DND-41 (cell line): ENCODE data around the gene SLC30A7.

Source experiments
- ATAC-seq: fragments of 200-7000 bp; cut with Tn5 transposase; 3 replicates; pipeline ENCODE4 v1.9.1; 2021; ENCODE audit warnings: low read depth; ENCODE audit not compliant: insufficient read depth
- DNase-seq: peaks from one replicate; pipeline ENCODE4 v3.0.0-alpha.2; 2020
- H2AFZ ChIP-seq: 2 replicates; pipeline ENCODE4 v1.6.0; 2012; ENCODE audit warnings: low read depth, low read length
- H3K27ac ChIP-seq: 2 replicates; pipeline ENCODE4 v1.5.1; 2012; ENCODE audit warnings: low read length, inconsistent platforms
- H3K27me3 ChIP-seq: fragments of 200-600 bp; sonication (generic); 2 replicates; pipeline ENCODE4 v1.6.0; 2012; ENCODE audit warnings: low read length, mild to moderate bottlenecking, inconsistent platforms; ENCODE audit not compliant: insufficient read depth, poor library complexity
- H3K36me3 ChIP-seq: 2 replicates; pipeline ENCODE4 v1.5.1; 2012; ENCODE audit warnings: low read length, inconsistent platforms; ENCODE audit not compliant: insufficient read depth
- H3K4me1 ChIP-seq: 2 replicates; pipeline ENCODE4 v1.5.1; 2012; ENCODE audit warnings: mild to moderate bottlenecking, low read length; ENCODE audit not compliant: insufficient read depth
- H3K4me2 ChIP-seq: 2 replicates; pipeline ENCODE4 v1.6.0; 2012; ENCODE audit warnings: mild to moderate bottlenecking, moderate library complexity, low read length, inconsistent platforms; ENCODE audit not compliant: insufficient read depth
- H3K4me3 ChIP-seq, 2 experiments: fragments of 200-600 bp in 1 of 2; shearing (Covaris generic) in 1 of 2; 2 replicates each; pipeline ENCODE4 v1.5.1; 2012 to 2016; ENCODE audit warnings: inconsistent platforms in 2 of 2, low read length in 2 of 2, mild to moderate bottlenecking in 2 of 2, low read depth in 1 of 2, moderate library complexity in 1 of 2
- H3K79me2 ChIP-seq: 2 replicates; pipeline ENCODE4 v1.6.0; 2012; ENCODE audit warnings: low read length, inconsistent platforms; ENCODE audit not compliant: insufficient read depth
- H3K9ac ChIP-seq: 2 replicates; pipeline ENCODE4 v1.6.0; 2012; ENCODE audit warnings: low read depth, mild to moderate bottlenecking, inconsistent platforms, low read length, moderate library complexity
- H3K9me3 ChIP-seq: 2 replicates; pipeline ENCODE4 v1.5.1; 2012; ENCODE audit warnings: low read length, moderate library complexity, mild to moderate bottlenecking, inconsistent platforms; ENCODE audit not compliant: insufficient read depth, severe bottlenecking
- H4K20me1 ChIP-seq: 2 replicates; pipeline ENCODE4 v1.6.0; 2012; ENCODE audit warnings: low read length; ENCODE audit not compliant: insufficient read depth
- EZH2 ChIP-seq: IDR thresholded peaks from 3 replicates; pipeline ENCODE4 v1.6.1; 2012; ENCODE audit warnings: borderline replicate concordance, low read depth, mild to moderate bottlenecking, moderate library complexity, low read length, inconsistent platforms; ENCODE audit not compliant: severe bottlenecking
- TF ChIP-seq, protein P1 (sequence below): IDR thresholded peaks from 2 replicates; pipeline ENCODE4 v1.5.1; 2012; ENCODE audit warnings: borderline replicate concordance, low read length, moderate library complexity, mild to moderate bottlenecking; ENCODE audit not compliant: poor library complexity, severe bottlenecking; ENCODE audit errors: extremely low read depth

The SLC30A7 gene

DNA sequence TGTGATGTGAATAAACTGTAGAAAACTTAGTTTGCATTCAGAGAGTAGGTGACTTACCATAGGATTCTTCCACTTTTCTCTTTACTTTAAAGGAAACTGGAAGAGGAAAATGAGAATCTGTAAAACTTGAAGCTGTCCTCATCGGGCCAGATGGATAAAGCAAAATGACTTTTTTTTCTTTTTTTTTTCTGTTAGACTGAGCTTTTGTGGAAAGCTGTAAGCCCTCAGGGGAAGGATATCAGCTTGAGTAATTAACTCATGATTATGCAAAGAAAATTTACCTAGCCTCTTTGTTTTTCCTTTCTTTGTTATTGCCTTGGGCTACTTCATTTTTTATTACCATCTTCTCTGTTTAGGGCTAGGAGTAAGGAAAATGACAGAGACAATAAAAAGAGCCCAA is 76.3 kb downstream of the SLC30A7 start:
- H3K79me2 ChIP-seq = no peaks in the 10 kb centered on the region
- no peaks in the 10 kb centered on the region for H3K4me1 ChIP-seq
- TF ChIP-seq, protein P1, sequence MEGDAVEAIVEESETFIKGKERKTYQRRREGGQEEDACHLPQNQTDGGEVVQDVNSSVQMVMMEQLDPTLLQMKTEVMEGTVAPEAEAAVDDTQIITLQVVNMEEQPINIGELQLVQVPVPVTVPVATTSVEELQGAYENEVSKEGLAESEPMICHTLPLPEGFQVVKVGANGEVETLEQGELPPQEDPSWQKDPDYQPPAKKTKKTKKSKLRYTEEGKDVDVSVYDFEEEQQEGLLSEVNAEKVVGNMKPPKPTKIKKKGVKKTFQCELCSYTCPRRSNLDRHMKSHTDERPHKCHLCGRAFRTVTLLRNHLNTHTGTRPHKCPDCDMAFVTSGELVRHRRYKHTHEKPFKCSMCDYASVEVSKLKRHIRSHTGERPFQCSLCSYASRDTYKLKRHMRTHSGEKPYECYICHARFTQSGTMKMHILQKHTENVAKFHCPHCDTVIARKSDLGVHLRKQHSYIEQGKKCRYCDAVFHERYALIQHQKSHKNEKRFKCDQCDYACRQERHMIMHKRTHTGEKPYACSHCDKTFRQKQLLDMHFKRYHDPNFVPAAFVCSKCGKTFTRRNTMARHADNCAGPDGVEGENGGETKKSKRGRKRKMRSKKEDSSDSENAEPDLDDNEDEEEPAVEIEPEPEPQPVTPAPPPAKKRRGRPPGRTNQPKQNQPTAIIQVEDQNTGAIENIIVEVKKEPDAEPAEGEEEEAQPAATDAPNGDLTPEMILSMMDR = no peak
- TF ChIP-seq EZH2 = no peak
- H3K4me2 ChIP-seq = no peak overlapping the region
- ATAC-seq = no peak
- no peak overlapping the region for H2AFZ ChIP-seq
- H3K4me3 ChIP-seq = no peak overlapping the region
- no peaks in the 10 kb centered on the region for H4K20me1 ChIP-seq
- H3K9ac ChIP-seq = no peak overlapping the region
- no peak overlapping the region for H3K27ac ChIP-seq
- H3K9me3 ChIP-seq = no peaks in the 10 kb centered on the region
- no peaks in the 10 kb centered on the region for H3K27me3 ChIP-seq
- DNase-seq = no peak
- peaks cover 52% of the 10 kb centered on the region for H3K36me3 ChIP-seq

DNA sequence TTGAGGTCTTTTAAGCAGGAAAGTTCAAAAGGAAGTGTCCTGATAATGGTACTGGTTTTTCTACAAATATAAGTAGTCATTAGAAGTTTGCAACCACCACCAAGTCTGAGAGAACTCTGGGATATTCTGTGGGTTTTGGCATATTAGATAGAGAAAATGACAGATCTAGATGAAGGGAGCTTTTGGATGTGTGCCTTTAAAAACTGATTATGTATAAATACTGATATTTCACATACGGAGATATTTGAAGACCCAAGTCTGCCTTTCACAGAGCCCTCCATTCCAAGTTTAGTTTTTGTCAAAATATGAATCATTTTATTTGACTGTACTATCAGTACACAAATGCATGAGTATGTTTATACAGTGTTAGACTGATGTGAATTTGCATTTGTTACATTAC is 81.0 kb downstream of the SLC30A7 start:
- Histone ChIP-seq H3K79me2 (no peaks in the 10 kb centered on the region), H3K9ac (no peak overlapping the region), H3K4me1 (no peaks in the 10 kb centered on the region), H3K4me3 (no peak overlapping the region), H4K20me1 (no peaks in the 10 kb centered on the region), H3K4me2 (no peak overlapping the region), H2AFZ (no peak overlapping the region), H3K27ac (no peak overlapping the region), H3K36me3 (peaks cover 60% of the 10 kb centered on the region), H3K27me3 (no peaks in the 10 kb centered on the region), H3K9me3 (no peaks in the 10 kb centered on the region)
- ATAC-seq = no peak
- no peak for TF ChIP-seq EZH2
- TF ChIP-seq, protein P1 = no peak
- no peak for DNase-seq

DNA sequence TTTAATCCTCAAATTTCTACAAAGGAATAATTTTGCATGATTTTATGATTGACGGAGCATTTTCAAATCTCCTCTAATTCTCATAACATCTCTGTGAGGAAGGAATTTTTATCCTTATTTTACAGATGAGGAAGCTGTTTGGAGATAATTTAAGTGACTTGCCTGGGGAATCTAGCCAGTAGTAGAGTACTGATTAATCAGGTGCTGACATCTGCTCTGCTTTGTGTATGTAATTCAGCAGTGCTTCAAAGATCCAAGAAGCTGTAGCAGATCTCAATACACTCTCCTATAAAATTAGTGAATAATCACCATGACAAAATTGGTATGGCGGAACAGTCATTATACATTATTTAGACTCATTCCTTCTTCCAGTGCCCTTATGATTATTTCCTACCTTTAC is 83.7 kb downstream of the SLC30A7 start:
- Histone ChIP-seq H3K79me2 (no peaks in the 10 kb centered on the region), H3K4me2 (no peak overlapping the region), H3K36me3 (peaks cover 61% of the 10 kb centered on the region), H3K9me3 (no peaks in the 10 kb centered on the region), H3K4me3 (no peak overlapping the region), H4K20me1 (no peaks in the 10 kb centered on the region), H2AFZ (no peak overlapping the region), H3K9ac (no peak overlapping the region), H3K4me1 (no peaks in the 10 kb centered on the region), H3K27ac (no peak overlapping the region), H3K27me3 (no peaks in the 10 kb centered on the region)
- DNase-seq = no peak
- TF ChIP-seq, protein P1 = no peak
- TF ChIP-seq EZH2 = no peak
- ATAC-seq = no peak

DNA sequence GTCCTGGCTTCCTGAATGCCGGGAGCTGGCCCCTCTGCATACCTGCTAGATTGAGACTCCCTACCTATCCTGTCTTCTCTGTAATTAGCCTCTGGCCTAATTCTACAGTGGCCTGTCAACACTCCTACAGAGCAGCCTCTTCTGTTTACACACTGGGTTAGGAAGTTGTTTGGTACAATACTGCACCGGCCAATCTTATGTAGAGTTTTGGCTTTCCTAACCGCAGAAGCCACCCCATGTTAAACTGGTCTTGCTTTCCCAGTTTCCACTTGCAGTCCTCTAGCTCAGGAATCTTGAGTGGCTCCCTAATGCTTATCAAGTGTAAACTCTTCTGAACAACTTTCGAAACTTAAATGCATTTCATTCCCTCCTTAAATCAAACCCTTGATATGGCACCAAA is 86.9 kb downstream of the SLC30A7 start:
- Histone ChIP-seq H3K4me2 (no peak overlapping the region), H3K4me1 (no peaks in the 10 kb centered on the region), H3K27ac (no peak overlapping the region), H3K27me3 (no peaks in the 10 kb centered on the region), H4K20me1 (no peaks in the 10 kb centered on the region), H3K9ac (no peak overlapping the region), H3K36me3 (peaks cover 46% of the 10 kb centered on the region), H3K4me3 (no peak overlapping the region), H3K79me2 (no peaks in the 10 kb centered on the region), H3K9me3 (no peaks in the 10 kb centered on the region), H2AFZ (no peak overlapping the region)
- DNase-seq = no peak
- TF ChIP-seq EZH2 = no peak
- TF ChIP-seq, protein P1 = no peak
- no peak for ATAC-seq
